Duodenal mucosa (tissue), 2 donors: ENCODE results near the gene ZW10.
"Not testable (repeated sequence)": the region's sequence is repeated elsewhere in the genome, so short reads cannot be mapped to it uniquely, and the experiment has no call there.

Experiments
- H3K27ac ChIP-seq: one replicate; pipeline ENCODE4 v1.7.0; 2013; ENCODE audit warnings: low read depth, low read length
- H3K27me3 ChIP-seq, 2 donors: one replicate each; pipeline ENCODE4 v1.7.0; 2013; ENCODE audit warnings: low read length in 2 of 2, control low read depth in 1 of 2; ENCODE audit not compliant: insufficient read depth in 2 of 2, control insufficient read depth in 1 of 2
- H3K36me3 ChIP-seq, 2 donors: one replicate each; pipeline ENCODE4 v1.7.0; 2013; ENCODE audit warnings: low read length in 2 of 2, control low read depth in 1 of 2; ENCODE audit not compliant: insufficient read depth in 2 of 2, control insufficient read depth in 1 of 2
- H3K4me1 ChIP-seq, 2 donors: one replicate each; pipeline ENCODE4 v1.7.0; 2013; ENCODE audit warnings: low read length in 2 of 2, control low read depth in 1 of 2; ENCODE audit not compliant: insufficient read depth in 2 of 2, control insufficient read depth in 1 of 2
- H3K4me3 ChIP-seq, 2 donors: one replicate each; pipeline ENCODE4 v1.7.0; 2013; ENCODE audit warnings: low read length in 2 of 2, low read depth in 1 of 2
- H3K9ac ChIP-seq, 2 donors: one replicate each; pipeline ENCODE4 v1.7.0; 2013; ENCODE audit warnings: low read length in 2 of 2, low read depth in 1 of 2
- H3K9me3 ChIP-seq, 2 donors: one replicate each; pipeline ENCODE4 v1.7.0; 2013; ENCODE audit warnings: low read length in 2 of 2, control low read depth in 1 of 2; ENCODE audit not compliant: control insufficient read depth in 1 of 2

The ZW10 gene

GRCh38 chr11:113764527-113765219, 8.8 kb downstream of the ZW10 start:
- no peaks in the 10 kb centered on the region for H3K9me3 ChIP-seq
- H3K27me3 ChIP-seq, result no peaks in the 10 kb centered on the region
- H3K27ac ChIP-seq, result no peak overlapping the region
- no peak overlapping the region for H3K9ac ChIP-seq
- H3K4me1 ChIP-seq, result no peaks in the 10 kb centered on the region
- peaks cover 0 to 35% of the 10 kb centered on the region in 2 donors for H3K36me3 ChIP-seq
- no peak overlapping the region for H3K4me3 ChIP-seq

- H3K4me3 ChIP-seq, H3K27ac ChIP-seq, H3K27me3 ChIP-seq, H3K9me3 ChIP-seq, H3K9ac ChIP-seq, H3K4me1 ChIP-seq: not testable (repeated sequence)
- H3K36me3 ChIP-seq, result peaks cover 5 to 44% of the 10 kb centered on the region in 2 donors
Measured at GRCh38 chr11:113763040-113763439, 10.5 kb downstream of the ZW10 start.

DNA sequence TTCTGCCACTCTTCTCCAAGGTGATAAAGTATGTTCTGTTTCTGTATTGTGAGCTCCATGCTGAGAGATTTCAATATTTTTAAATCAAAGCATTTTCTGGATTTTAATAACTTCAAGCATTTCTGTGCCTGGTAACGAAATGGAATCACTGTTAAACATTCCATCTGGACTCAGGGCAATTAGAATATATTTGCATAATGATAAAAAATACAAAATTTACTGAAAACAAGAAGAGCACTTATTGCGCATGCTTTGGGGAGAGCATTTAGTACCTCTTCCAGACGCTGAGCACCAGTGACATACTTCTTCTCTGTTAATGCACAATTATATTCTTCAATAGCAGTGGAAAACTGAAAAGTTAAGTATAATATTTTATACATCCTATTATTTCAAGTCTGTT, 13.3 kb downstream of the ZW10 start:
- H3K9ac ChIP-seq, result no peak overlapping the region
- H3K4me3 ChIP-seq, result no peak overlapping the region
- H3K27me3 ChIP-seq, result no peaks in the 10 kb centered on the region
- peaks cover 11 to 54% of the 10 kb centered on the region in 2 donors for H3K36me3 ChIP-seq
- no peak overlapping the region for H3K27ac ChIP-seq
- H3K4me1 ChIP-seq, result no peaks in the 10 kb centered on the region
- no peaks in the 10 kb centered on the region for H3K9me3 ChIP-seq

GRCh38 chr11:113752932-113753331, 20.6 kb downstream of the ZW10 start:
- Histone ChIP-seq H3K9me3 (no peaks in the 10 kb centered on the region), H3K4me3 (no peak overlapping the region), H3K4me1 (no peaks in the 10 kb centered on the region), H3K9ac (no peak overlapping the region), H3K36me3 (peaks cover 12 to 34% of the 10 kb centered on the region in 2 donors), H3K27me3 (no peaks in the 10 kb centered on the region), H3K27ac (no peak overlapping the region)

DNA sequence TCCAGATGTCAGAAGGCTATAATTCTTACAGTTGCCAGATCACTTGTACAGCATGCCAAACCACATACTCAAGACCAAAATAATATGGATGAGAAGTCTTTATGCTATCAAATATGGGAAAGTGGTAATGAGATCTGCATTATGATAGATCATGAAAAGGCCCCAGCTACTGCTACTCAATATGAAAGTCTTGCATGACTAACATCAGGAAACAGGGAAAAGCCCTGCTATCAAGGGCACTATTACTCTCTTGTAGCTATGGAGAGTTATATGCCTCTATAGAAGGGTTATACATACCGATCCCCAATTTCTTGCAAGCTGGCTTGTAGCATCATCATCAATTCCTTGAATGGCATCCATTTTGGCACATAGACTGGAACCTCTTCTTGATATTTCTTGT, 37.2 kb downstream of the ZW10 start:
- Histone ChIP-seq H3K4me1 (no peaks in the 10 kb centered on the region), H3K9ac (no peak overlapping the region)

GRCh38 chr11:113732092-113732491, 41.4 kb downstream of the ZW10 start:
- Histone ChIP-seq H3K9me3 (no peaks in the 10 kb centered on the region), H3K4me3 (no peak overlapping the region), H3K4me1 (no peaks in the 10 kb centered on the region), H3K27ac (no peak overlapping the region), H3K36me3 (peaks cover 12 to 35% of the 10 kb centered on the region in 2 donors), H3K27me3 (no peaks in the 10 kb centered on the region), H3K9ac (no peak overlapping the region)

More for the DNA sequence above, 37.2 kb downstream of the ZW10 start:
- Histone ChIP-seq H3K36me3 (peaks cover 31 to 66% of the 10 kb centered on the region in 2 donors), H3K27ac (no peak overlapping the region), H3K27me3 (no peaks in the 10 kb centered on the region), H3K4me3 (no peak overlapping the region), H3K9me3 (no peaks in the 10 kb centered on the region)

- Histone ChIP-seq H3K36me3 (peaks cover 4 to 25% of the 10 kb centered on the region in 2 donors), H3K27ac (no peak overlapping the region), H3K4me3 (no peak overlapping the region), H3K27me3 (no peaks in the 10 kb centered on the region), H3K9ac (no peak overlapping the region), H3K4me1 (no peaks in the 10 kb centered on the region), H3K9me3 (no peaks in the 10 kb centered on the region)
Measured at GRCh38 chr11:113730887-113731726, 42.4 kb downstream of the ZW10 start.

DNA sequence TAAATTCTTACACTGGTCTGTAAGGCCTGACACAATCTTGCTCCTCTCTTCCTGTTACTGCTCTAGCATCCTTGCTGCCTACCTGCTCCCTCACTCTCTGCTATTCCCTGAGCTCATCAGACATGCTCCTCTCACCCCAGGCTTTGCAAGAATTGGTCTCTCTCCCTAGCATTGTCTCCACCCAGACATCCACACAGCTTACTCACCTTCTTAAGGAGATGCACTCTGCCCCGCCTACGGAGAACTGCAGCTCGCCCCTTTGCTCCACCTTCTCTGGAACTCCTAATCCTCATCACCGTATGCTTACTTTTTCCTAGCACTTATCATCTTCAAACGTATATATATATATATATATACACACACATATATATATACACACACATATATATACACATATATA, 44.0 kb downstream of the ZW10 start:
- H3K9me3 ChIP-seq, result no peaks in the 10 kb centered on the region
- peaks cover 4 to 6% of the 10 kb centered on the region in 2 donors for H3K4me1 ChIP-seq
- no peak overlapping the region for H3K27ac ChIP-seq
- no peak overlapping the region for H3K9ac ChIP-seq
- peaks cover 0 to 17% of the 10 kb centered on the region in 2 donors for H3K36me3 ChIP-seq
- H3K4me3 ChIP-seq, result no peak overlapping the region
- H3K27me3 ChIP-seq, result no peaks in the 10 kb centered on the region

DNA sequence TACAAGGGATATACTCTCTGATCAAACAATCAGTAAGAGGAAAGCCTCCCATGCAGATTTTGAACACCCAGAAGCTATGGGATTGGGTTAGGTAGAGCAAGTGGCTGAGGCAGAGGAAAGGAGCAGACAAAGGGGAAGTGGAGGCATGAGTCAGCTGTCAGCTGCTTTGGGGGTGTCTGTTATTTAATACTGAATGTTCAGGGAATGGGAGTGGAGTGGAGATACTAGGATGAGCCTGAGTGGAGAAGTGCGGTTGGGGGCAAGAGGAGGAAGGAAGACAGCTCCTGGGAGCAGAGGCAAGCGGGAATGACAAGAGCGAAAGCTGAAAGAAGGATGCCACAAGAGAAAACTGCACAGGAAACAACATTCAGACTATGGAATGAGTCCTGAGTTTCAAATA, 44.7 kb downstream of the ZW10 start:
- peaks cover 0 to 14% of the 10 kb centered on the region in 2 donors for H3K36me3 ChIP-seq
- no peak overlapping the region for H3K27ac ChIP-seq
- H3K9me3 ChIP-seq, result no peaks in the 10 kb centered on the region
- no peaks in the 10 kb centered on the region for H3K27me3 ChIP-seq
- peaks cover 4 to 6% of the 10 kb centered on the region in 2 donors for H3K4me1 ChIP-seq
- H3K9ac ChIP-seq, result no peak overlapping the region
- H3K4me3 ChIP-seq, result no peak overlapping the region

DNA sequence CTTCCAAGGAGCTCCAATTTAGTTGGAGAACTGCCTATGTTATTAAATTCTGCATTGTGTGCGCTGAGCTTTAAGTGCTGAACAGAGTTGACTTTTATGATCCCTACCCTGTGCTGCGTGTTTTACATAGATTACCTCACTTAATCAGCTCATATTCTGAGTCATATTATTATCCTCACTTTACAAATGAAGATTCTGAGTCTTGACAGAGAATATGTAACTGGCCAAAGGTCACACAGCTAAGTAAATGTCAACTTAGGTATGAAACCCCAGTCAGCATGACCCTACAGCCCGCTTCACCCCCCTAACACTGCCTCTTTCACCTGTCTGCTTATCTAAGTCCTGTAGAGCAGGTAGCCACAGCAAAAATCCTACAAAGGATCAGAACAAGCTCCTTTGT, 47.6 kb downstream of the ZW10 start:
- H3K36me3 ChIP-seq, result no peaks in the 10 kb centered on the region
- no peak overlapping the region for H3K9ac ChIP-seq
- H3K27me3 ChIP-seq, result no peaks in the 10 kb centered on the region
- peaks cover 4 to 6% of the 10 kb centered on the region in 2 donors for H3K4me1 ChIP-seq
- H3K4me3 ChIP-seq, result no peak overlapping the region
- H3K9me3 ChIP-seq, result no peaks in the 10 kb centered on the region
- no peak overlapping the region for H3K27ac ChIP-seq
